H9 (cell line): ENCODE results near the gene ZNF764. TPM values are rescaled to one million over a fixed set of nuclear protein-coding genes. Genes with fewer than 3 reads are reported as not detected.
"Not testable (repeated sequence)": the region's sequence is repeated elsewhere in the genome, so short reads cannot be mapped to it uniquely, and the experiment has no call there.

Source experiments
- DNase-seq: peaks from one replicate; pipeline ENCODE4 v3.0.0-alpha.2; 2017
- H2AFZ ChIP-seq: one replicate; pipeline ENCODE4 v1.6.1; 2013; ENCODE audit warnings: mild to moderate bottlenecking, low read length, control low read depth, moderate library complexity
- H2AK5ac ChIP-seq: 2 replicates; pipeline ENCODE4 v1.6.1; 2013; ENCODE audit warnings: low read length, control low read depth, mixed read lengths; ENCODE audit not compliant: insufficient read length
- H2BK120ac ChIP-seq: one replicate; pipeline ENCODE4 v1.6.1; 2013; ENCODE audit warnings: low read depth, mild to moderate bottlenecking, low read length, control low read depth, inconsistent platforms; ENCODE audit not compliant: poor library complexity, severe bottlenecking
- H2BK12ac ChIP-seq: 2 replicates; pipeline ENCODE4 v1.6.1; 2013; ENCODE audit warnings: low read length, control low read depth, mixed read lengths, low read depth; ENCODE audit not compliant: insufficient read length
- H2BK15ac ChIP-seq: 2 replicates; pipeline ENCODE4 v1.6.1; 2013; ENCODE audit warnings: low read depth, low read length, control low read depth
- H2BK20ac ChIP-seq: one replicate; pipeline ENCODE4 v1.6.1; 2013; ENCODE audit warnings: low read depth, mild to moderate bottlenecking, low read length, control low read depth, inconsistent platforms; ENCODE audit not compliant: poor library complexity, severe bottlenecking
- H2BK5ac ChIP-seq: 2 replicates; pipeline ENCODE4 v1.6.1; 2013; ENCODE audit warnings: low read length, control low read depth, mixed read lengths; ENCODE audit not compliant: insufficient read length
- H3K14ac ChIP-seq: 2 replicates; pipeline ENCODE4 v1.6.1; 2013; ENCODE audit warnings: low read length, control low read depth; ENCODE audit not compliant: insufficient read depth
- H3K18ac ChIP-seq: 2 replicates; pipeline ENCODE4 v1.6.1; 2013; ENCODE audit warnings: low read depth, mild to moderate bottlenecking, mixed read lengths, low read length, control low read depth; ENCODE audit not compliant: insufficient read length
- H3K23ac ChIP-seq: 2 replicates; pipeline ENCODE4 v1.6.1; 2013; ENCODE audit warnings: low read length, control low read depth, mixed read lengths, low read depth; ENCODE audit not compliant: insufficient read length
- H3K23me2 ChIP-seq: 2 replicates; pipeline ENCODE4 v1.6.1; 2013; ENCODE audit warnings: low read depth, mild to moderate bottlenecking, mixed read lengths, low read length, control low read depth; ENCODE audit not compliant: insufficient read length, poor library complexity, severe bottlenecking
- H3K27ac ChIP-seq: 2 replicates; pipeline ENCODE4 v1.5.1; 2013; ENCODE audit warnings: low read length, control low read depth, mixed read lengths, low read depth; ENCODE audit not compliant: insufficient read length
- H3K27me3 ChIP-seq: 2 replicates; pipeline ENCODE4 v1.6.1; 2013; ENCODE audit warnings: low read length, control low read depth, inconsistent platforms; ENCODE audit not compliant: insufficient read depth
- H3K4ac ChIP-seq: 2 replicates; pipeline ENCODE4 v1.6.1; 2013; ENCODE audit warnings: low read depth, mild to moderate bottlenecking, control low read depth, inconsistent platforms, low read length, moderate library complexity
- H3K4me1 ChIP-seq: 2 replicates; pipeline ENCODE4 v1.6.1; 2013; ENCODE audit warnings: low read length, control low read depth, inconsistent platforms; ENCODE audit not compliant: insufficient read depth
- H3K4me2 ChIP-seq: 2 replicates; pipeline ENCODE4 v1.6.1; 2013; ENCODE audit warnings: low read length, control low read depth, mixed read lengths; ENCODE audit not compliant: insufficient read length, insufficient read depth
- H3K56ac ChIP-seq: 2 replicates; pipeline ENCODE4 v1.6.1; 2013; ENCODE audit warnings: low read depth, mild to moderate bottlenecking, mixed read lengths, low read length, control low read depth; ENCODE audit not compliant: insufficient read length
- H3K79me1 ChIP-seq: 2 replicates; pipeline ENCODE4 v1.6.1; 2013; ENCODE audit warnings: low read depth, mild to moderate bottlenecking, moderate library complexity, low read length, control low read depth, inconsistent platforms; ENCODE audit not compliant: insufficient read depth, poor library complexity, severe bottlenecking
- H3K79me2 ChIP-seq: 2 replicates; pipeline ENCODE4 v1.6.1; 2013; ENCODE audit warnings: low read length, control low read depth, inconsistent platforms; ENCODE audit not compliant: insufficient read depth
- H3K9ac ChIP-seq: 2 replicates; pipeline ENCODE4 v1.6.1; 2013; ENCODE audit warnings: low read length, control low read depth, mixed read lengths; ENCODE audit not compliant: insufficient read length; ENCODE audit errors: extremely low read depth
- H3K9me3 ChIP-seq: one replicate; pipeline ENCODE4 v1.6.1; 2013; ENCODE audit warnings: low read depth, low read length, inconsistent platforms; ENCODE audit not compliant: control insufficient read depth
- H3T11ph ChIP-seq: one replicate; pipeline ENCODE4 v1.6.1; 2013; ENCODE audit warnings: mild to moderate bottlenecking, low read length, control low read depth, inconsistent platforms
- H4K20me1 ChIP-seq: one replicate; pipeline ENCODE4 v1.6.1; 2013; ENCODE audit not compliant: control insufficient read depth, insufficient read length, insufficient read depth
- H4K5ac ChIP-seq: 2 replicates; pipeline ENCODE4 v1.6.1; 2013; ENCODE audit warnings: low read depth, mild to moderate bottlenecking, mixed read lengths, low read length, control low read depth; ENCODE audit not compliant: insufficient read length
- H4K8ac ChIP-seq: replicated peaks from 2 replicates; pipeline ENCODE4 v1.6.1; 2013; ENCODE audit warnings: low read length, control low read depth, mixed read lengths, low read depth; ENCODE audit not compliant: insufficient read length
- H4K91ac ChIP-seq: 2 replicates; pipeline ENCODE4 v1.6.1; 2013; ENCODE audit warnings: low read depth, mild to moderate bottlenecking, moderate library complexity, mixed read lengths, low read length, control low read depth; ENCODE audit not compliant: insufficient read length
- H3K27ac Mint-ChIP-seq, 3 experiments: 2 replicates in 2 of 3; 3 replicates in 1 of 3; pipeline ENCODE4 v1.8.0; 2020 to 2021; ENCODE audit warnings: mixed read lengths in 3 of 3, mild to moderate bottlenecking in 1 of 3, moderate library complexity in 1 of 3
- H3K27me3 Mint-ChIP-seq: 2 replicates; pipeline ENCODE4 v1.8.0; 2021; ENCODE audit warnings: low read depth, mild to moderate bottlenecking, moderate library complexity, mixed read lengths
- H3K36me3 Mint-ChIP-seq, 3 experiments: 2 replicates in 2 of 3; 3 replicates in 1 of 3; pipeline ENCODE4 v1.8.0; 2020 to 2021; ENCODE audit warnings: low read depth in 3 of 3, mixed read lengths in 3 of 3; ENCODE audit not compliant: insufficient read depth in 1 of 3
- H3K4me1 Mint-ChIP-seq, 2 experiments: 2 replicates each; pipeline ENCODE4 v1.8.0; 2020; ENCODE audit warnings: mixed read lengths in 2 of 2
- H3K4me3 Mint-ChIP-seq, 2 experiments: 2 replicates in 1 of 2; 3 replicates in 1 of 2; pipeline ENCODE4 v1.8.0; 2020 to 2021; ENCODE audit warnings: mild to moderate bottlenecking in 2 of 2, mixed read lengths in 2 of 2, moderate library complexity in 1 of 2
- H3K9me3 Mint-ChIP-seq, 2 experiments: 2 replicates in 1 of 2; 3 replicates in 1 of 2; pipeline ENCODE4 v1.8.0; 2020; ENCODE audit warnings: mild to moderate bottlenecking in 2 of 2, mixed read lengths in 2 of 2, moderate library complexity in 1 of 2
- whole genome bisulfite sequencing: extraction: QIAGEN DNeasy Blood & Tissue Kit; methylation state at CpG from one replicate; pipeline ENCODE4 v1.1.7; 2013; ENCODE audit warnings: missing lambda C conversion rate, low lambda C conversion rate, mixed read lengths; ENCODE audit not compliant: insufficient read length; ENCODE audit errors: extremely low coverage; 5-methylcytosine and 5-hydroxymethylcytosine counted together
- total RNA-seq: library from RNA; stranded (reverse); gene quantifications from 2 replicates; pipeline ENCODE4 v1.2.1, GENCODE V29; 2021

The ZNF764 gene
- total RNA-seq, 1 experiment from 2014 or later: 11.4 TPM

DNA sequence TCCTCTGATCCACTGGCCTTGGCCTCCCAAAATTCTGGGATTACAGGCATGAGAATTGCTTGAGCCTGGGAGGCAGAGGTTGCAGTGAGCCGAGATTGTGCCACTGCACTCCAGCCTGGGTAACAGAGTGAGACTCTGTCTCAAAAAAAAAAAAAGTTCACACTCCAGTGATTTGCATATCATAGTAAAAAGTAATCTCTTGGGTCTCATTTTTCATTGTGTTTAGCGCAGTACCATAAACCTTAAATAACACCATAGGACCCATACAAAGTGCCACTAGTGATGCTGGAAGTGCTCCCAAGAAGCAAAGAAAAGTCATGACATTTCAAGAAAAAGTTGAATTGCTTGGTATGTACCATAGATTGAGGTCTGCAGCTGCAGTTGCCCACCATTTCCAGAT lies 31.4 kb upstream of the ZNF764 start:
- not testable (repeated sequence) for H2BK12ac ChIP-seq, H3K27ac Mint-ChIP-seq, H2BK120ac ChIP-seq, H2BK15ac ChIP-seq, H3K27me3 Mint-ChIP-seq, H3K9me3 ChIP-seq, H3K4me1 ChIP-seq, H2BK20ac ChIP-seq, H3K27ac ChIP-seq, H3K27me3 ChIP-seq, H3K9ac ChIP-seq, H3K56ac ChIP-seq, H3K9me3 Mint-ChIP-seq, H3K79me1 ChIP-seq, H2AK5ac ChIP-seq, H4K20me1 ChIP-seq, DNase-seq, H3K18ac ChIP-seq, H3K4me1 Mint-ChIP-seq, H2BK5ac ChIP-seq, H3K4me3 Mint-ChIP-seq, H3K4ac ChIP-seq, H4K8ac ChIP-seq, H3K23ac ChIP-seq, H3K14ac ChIP-seq, H3T11ph ChIP-seq, H3K23me2 ChIP-seq, H2AFZ ChIP-seq, H4K5ac ChIP-seq, H3K4me2 ChIP-seq, H3K79me2 ChIP-seq, H4K91ac ChIP-seq
- WGBS: no CpG with 5 or more reads among the region's 2 CpGs
- peaks cover 8 to 24% (median 15%) of the 10 kb centered on the region in 3 experiments; a peak in 6 of 7 replicates for H3K36me3 Mint-ChIP-seq
